T-helper 2 cell (primary cell): ENCODE data around the gene ZNF566.
"Not testable (repeated sequence)": the region's sequence is repeated elsewhere in the genome, so short reads cannot be mapped to it uniquely, and the experiment has no call there.

Source experiments
- DNase-seq, 5 experiments: peaks; one replicate each; pipeline versions ENCODE4 v3.0.0 to v3.0.0-alpha.2; 2012 to 2022
- total RNA-seq, 2 donors: gene quantifications; one replicate each; lab custom pipeline; 2026; lab: John Stamatoyannopoulos, UW

The ZNF566 gene
- total RNA-seq: 6.9 to 15.9 reads per million in 2 donors

DNA sequence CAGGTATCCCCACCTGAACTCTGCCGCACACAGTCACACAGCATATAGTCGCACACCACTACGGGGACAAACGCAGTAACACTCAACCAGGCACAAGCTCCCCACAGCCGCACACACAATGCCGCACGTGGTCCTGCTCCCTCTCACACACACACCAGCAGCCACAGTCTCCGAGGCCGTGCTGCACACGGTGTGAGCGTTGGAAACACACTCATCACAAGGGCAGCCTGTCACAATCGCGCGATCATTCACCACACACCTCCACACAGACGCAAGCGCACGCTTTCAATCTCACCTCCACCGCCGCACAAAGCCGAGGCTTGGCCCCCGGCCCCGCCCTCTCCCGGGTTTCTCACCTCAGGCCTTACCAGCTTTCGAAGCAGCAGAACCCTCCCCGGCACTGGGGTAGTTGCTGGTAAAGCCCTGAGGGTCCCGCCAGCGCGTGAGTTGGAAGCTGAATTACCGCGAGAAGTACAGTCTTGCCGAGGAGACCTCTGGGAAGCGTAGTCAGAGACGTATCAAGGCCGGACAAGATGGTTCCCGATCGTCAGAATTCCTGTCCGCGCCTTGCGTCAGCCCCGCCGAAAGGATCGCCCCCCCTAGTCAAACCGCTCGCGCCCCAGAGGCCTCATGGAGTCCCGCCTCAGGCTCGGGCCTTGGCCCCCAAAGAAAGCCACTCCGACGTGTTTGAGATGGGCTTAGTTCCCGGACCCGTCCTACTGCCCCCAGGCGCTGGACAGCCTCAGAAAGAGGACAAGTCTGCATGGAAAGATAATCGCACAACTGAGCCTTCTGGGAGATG lies at the start of gene ZNF566:
Gene ZNF566 (minus strand): TSS at position 444 of the 802 bp plus-strand sequence. CDS start 13,004 bp downstream, outside the sequence.
- peak; percentile 71 to 99 (median 91) for DNase-seq

DNA sequence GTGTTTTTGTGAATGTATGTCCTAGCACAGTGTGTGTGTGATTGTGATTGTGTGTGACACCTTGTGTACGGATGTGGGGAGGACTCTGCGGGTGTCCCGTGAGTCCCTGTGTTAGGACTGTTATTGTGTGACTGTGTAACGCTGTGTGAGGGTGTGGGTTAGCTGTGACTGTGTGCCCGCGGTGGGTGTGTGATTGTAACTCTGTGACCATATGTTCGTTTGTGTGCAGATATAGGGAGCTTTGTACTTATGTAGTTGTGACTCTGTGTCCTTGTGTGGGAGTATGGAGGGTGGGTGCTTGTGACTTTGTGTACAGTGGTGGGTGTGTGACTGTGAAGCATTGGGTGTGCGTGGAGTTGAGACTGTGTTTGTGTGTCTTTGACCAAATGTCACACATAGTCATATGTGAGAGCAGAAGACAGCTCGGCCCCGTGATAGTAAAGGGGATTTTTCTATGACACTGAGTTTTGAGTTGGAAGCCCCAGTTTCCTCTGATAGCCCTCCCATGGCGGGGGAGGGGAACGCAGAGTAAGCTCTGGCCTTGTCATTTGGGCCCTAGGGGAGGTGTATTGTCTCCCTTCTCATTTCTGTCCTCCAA lies 39.7 kb upstream of the ZNF566 start:
- peak in 2 of 5 experiments; percentile 2 to 86 for DNase-seq

- peak; percentile 80 to 93 (median 86) for DNase-seq
These were observed 39.0 kb upstream of the ZNF566 start, which contains the start of gene ZNF260 for GRCh38 chr19:36528194-36528920. TSS of gene ZNF260 (minus strand) at chr19:36528271. CDS start at chr19:36515238, 13,033 bp downstream.

GRCh38 chr19:36527873-36528193 lies 38.5 kb upstream of the ZNF566 start:
- DNase-seq: no peak

DNA sequence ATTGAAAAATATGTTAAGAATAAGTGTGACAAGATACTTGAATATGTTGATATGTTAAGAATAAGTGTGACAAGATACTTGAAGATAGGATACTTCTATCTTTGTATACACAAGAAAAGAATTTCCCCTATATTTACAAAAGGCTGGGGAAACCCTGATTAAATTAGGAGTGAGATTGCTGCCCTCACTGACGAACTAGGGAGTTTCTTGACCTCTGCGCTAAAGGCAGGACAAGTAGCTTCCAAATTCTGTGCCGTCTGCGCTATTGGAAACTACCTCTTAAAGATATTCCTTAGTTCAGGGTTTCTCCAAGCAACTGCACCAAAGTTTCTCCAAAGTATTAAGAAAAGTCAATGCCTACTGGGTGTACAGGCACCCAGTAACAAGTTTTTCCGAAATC lies 38.0 kb upstream of the ZNF566 start:
- DNase-seq: no peak

GRCh38 chr19:36526581-36526980 lies 37.2 kb upstream of the ZNF566 start:
- no peak for DNase-seq

- DNase-seq: no peak
These were observed 35.3 kb upstream of the ZNF566 start for GRCh38 chr19:36524617-36525016.

DNA sequence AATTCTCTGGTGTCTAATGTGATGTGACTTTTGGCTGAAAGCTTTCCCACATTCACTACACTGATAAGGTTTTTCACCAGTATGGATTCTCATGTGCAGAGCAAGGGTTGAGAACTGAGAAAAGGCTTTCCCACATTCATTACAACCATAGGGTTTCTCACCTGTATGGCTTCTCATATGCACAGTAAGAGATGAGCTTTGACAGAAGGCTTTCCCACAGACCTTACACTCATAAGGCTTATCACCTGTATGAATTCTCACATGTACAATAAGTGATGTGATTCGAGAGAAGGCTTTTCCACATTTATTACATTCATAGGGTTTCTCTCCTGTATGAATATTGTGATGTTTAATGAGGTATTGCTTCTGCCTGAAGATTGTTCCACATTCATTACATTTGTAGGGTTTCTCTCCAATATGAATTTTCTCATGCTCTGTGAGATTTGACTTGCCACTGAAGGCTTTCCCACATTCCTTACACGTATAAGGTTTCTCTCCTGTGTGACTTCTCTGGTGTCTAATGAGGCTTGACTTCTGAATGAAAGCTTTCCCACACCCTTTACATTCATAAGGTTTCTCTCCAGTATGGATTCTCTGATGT lies 24.8 kb upstream of the ZNF566 start:
- DNase-seq: peak in 1 of 5 experiments; percentile 5

GRCh38 chr19:36508325-36508724 lies 19.0 kb upstream of the ZNF566 start:
- DNase-seq: no peak

- no peak for DNase-seq
These were observed 12.6 kb upstream of the ZNF566 start for GRCh38 chr19:36501973-36502372.

GRCh38 chr19:36497001-36497400 lies 7.6 kb upstream of the ZNF566 start:
- no peak for DNase-seq

DNA sequence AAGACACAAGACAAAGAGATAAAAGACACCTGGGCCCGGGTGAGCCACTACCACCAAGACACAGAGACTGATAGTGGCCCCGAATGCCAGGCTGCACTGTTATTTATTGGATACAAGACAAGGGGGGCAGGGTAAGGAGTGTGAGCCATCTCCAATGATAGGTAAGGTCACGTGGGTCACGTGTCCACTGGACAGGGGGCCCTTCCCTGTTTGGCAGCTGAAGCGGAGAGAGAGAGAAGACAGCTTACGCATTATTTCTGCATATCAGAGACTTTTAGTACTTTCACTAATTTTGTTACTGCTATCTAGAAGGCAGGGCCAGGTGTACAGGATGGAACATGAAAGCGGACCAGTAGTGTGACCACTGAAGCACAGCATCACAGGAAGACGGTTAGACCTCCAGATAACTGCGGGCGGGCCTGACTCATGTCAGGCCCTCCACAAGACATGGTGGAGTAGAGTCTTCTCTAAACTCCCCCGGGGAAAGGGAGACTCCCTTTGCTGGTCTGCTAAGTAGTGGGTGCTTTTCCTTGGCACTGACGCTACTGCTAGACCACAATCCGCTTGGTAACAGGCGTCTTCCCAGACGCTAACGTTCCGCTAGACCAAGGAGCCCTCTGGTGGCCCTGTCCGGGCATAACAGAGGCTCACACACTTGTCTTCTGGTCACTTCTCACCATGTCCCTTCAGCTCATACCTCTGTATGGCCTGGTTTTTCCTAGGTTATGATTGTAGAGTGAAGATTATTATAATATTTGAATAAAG lies 3.5 kb upstream of the ZNF566 start:
- DNase-seq: peak in 2 of 5 experiments; percentile 7 to 20

GRCh38 chr19:36490846-36491245 lies 1.5 kb upstream of the ZNF566 start:
- not testable (repeated sequence) for DNase-seq

DNA sequence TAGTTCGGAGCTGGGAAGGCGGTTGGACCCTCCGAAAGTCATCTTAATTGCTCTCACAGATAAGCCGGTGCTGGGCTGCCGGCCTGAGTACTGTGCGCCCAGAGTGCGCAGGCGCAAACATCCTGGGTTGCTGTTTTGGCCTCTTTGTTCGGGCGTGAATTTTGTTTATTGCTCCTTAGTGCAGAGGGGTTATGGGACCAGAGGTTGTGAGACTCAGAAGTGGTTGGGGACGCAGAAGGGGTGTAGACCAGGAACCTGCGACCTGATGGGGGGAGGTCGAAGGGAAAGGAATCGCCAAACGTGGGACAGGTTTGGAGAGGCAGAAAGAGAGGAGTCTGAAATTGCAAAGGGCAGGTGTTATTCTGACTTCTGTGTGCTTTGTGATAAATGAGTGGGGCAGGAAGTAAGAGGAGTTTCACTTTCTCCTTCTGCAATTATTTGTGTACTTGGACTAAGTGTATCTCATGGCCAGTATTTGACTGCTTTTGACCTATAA lies 607 bp upstream of the ZNF566 start:
- peak in 4 of 5 experiments; percentile 41 to 92 (median 60) for DNase-seq

DNA sequence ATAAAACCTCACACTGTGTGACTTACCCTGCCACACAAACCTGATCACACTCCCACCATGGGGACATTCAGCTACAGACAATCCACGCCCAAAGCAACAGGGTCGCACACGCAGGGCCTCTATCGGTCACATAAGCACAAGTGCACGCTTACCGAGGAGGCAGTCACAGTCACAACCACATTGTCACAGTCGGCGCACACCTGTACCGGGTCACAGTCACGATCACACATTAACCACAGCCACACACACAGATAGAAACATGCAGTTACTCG lies 579 bp downstream of the ZNF566 start:
- DNase-seq: peak in 4 of 5 experiments; percentile 8 to 74 (median 24)

DNA sequence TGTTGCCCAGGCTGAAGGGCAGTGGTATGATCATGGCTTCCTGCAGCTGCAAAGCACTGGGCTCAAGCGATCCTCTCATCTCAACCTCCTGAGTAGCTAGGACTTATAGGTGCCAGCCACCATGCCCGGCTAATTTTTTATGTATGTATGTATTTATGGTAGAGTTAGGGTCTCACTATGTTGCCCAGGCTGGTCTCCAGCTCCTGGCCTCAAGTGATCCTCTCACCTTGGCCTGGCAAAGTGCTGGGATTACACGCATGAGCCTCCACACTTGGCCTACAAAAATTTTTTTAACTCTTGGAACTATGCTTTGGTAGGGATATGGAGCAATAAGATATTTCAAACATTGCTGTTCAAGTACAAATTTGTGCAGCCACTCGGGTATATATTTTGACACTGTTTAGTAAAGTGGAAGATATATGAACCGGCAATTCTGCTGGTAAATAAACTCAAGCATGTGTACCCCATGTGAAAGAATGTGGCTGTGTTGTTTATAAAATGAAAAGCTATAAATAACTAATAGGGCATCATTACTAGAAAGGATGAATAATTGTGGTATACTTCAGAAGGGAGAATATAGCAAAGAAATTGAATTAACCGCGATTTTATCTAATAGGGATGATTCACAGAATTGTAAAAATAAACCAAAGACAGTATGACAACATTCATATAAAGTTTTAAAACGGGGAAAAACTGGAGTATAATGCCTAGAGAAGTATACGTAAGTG lies 1.1 kb downstream of the ZNF566 start:
- DNase-seq: no peak

- no peak for DNase-seq
These were observed 5.7 kb downstream of the ZNF566 start for GRCh38 chr19:36483653-36484052.

GRCh38 chr19:36482876-36483275 lies 6.5 kb downstream of the ZNF566 start:
- no peak for DNase-seq

GRCh38 chr19:36460046-36460445 lies 29.3 kb downstream of the ZNF566 start:
- DNase-seq: no peak

DNA sequence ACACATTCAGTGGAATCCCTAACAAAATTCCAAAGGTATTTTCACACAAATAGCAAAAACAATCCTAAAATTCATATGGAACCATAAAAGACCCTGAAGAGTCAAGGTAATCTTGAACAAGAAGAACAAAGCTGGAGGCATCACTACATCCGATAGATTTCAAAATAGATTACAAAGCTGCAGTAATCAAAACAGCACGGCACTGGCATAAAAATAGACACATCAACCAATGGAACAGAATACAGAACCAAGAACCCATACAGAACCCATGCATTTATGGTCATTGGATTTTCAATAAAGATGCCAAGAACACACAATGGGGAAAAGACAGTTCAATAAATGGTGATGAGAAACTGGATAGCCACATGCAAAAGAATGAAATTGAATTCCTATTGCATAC lies 32.5 kb downstream of the ZNF566 start:
- no peak for DNase-seq

DNA sequence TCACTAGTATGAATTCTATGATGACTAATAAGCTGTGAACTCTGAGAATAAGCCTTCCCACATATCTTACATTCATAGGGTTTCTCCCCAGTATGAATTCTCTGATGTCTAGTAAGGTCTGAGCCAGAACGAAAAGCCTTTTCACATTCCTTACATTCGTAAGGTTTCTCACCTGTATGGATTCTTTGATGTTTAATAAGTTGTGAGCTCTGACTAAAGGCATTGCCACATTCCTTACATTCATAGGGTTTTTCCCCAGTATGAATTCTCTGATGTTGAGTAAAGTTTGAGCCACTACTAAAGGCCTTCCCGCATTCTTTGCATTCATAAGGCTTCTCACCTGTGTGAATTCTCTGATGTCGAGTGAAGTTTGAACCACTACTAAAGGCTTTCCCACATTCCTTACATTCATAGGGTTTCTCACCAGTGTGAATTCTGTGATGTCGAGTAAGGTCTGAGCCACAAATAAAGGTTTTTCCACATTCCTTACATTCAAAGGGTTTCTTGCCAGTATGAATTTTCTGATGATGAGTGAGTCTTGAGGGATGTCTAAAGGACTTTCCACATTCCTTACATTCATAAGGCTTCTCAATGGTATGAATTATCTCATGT lies 40.2 kb downstream of the ZNF566 start:
- DNase-seq: no peak
